A549 treated with CORT108297 at 1 μM for 4 hours (cell line): ENCODE data around the gene ING1. TPM values are rescaled to one million over a fixed set of nuclear protein-coding genes. Genes with fewer than 3 reads are reported as not detected.

Experiments used
- total RNA-seq: library from RNA; stranded (reverse); fragments of 200-300 nt; extraction: Qiagen RNA extraction; gene quantifications from 5 replicates; pipeline ENCODE4 v1.2.3, GENCODE V29; 2022

Gene ING1, protein sequence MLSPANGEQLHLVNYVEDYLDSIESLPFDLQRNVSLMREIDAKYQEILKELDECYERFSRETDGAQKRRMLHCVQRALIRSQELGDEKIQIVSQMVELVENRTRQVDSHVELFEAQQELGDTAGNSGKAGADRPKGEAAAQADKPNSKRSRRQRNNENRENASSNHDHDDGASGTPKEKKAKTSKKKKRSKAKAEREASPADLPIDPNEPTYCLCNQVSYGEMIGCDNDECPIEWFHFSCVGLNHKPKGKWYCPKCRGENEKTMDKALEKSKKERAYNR
- total RNA-seq = 9.7 to 12.5 TPM (median 11.8 TPM) in 5 replicates

GRCh38 chr13:110713642-110713952, at the start of gene ING1:
TSS of gene ING1 (plus strand) at chr13:110713700. CDS start at chr13:110714150, 450 bp downstream.

DNA sequence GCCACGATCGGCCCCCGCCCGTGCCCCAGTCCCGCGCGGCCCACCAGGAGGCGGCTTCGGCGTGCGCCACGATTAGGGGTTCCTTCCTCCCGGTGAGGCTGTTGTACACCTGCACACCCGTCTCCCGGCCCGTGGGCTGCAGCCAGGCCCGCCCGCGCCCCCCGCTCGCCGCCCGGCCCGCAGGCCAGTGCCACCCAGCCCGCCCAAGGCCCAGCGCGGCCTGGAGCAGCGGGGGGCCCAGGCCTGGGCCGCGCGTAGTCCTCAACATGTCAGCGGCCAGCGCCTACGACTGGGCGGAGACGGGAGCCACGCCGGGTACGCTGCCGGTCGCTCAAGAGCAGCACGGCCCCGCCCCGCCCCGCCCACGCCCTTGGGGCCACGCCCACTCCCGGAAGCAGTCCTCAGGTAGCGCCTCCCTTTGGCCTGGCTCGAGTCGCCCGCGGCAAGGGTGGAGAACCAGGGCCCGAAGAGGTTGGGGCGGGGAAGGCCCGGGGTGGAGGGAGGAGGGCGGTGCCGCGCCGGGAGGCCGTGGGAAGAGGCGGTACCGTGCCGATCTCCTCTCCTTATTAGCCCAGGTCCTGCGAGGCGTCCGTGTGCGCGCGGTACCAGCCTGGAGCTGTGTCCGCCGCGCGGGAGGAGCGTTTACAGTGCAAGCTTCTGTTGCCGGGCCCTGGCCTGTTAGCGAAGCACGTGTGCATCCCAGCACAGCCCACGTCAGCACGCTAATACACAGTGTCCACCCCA, 7.5 kb upstream of the ING1 start, which contains the start of gene CARS2:
Gene CARS2 (minus strand): TSS at position 291 of the 744 bp plus-strand sequence. CDS start 23 bp downstream, at position 268.

Other genes starting within 250 kb of the ING1 start
- gene RAB20, start 152.0 kb upstream of the ING1 start, total RNA-seq = 1.2 to 1.7 TPM (median 1.4 TPM) in 5 replicates
- gene NAXD, start 98.2 kb upstream of the ING1 start, total RNA-seq = 14.5 to 18.9 TPM (median 18.2 TPM) in 5 replicates
- 47.8 to 62.6 TPM (median 57.4 TPM) in 5 replicates for gene CARS2, start 7.6 kb upstream of the ING1 start, total RNA-seq
- gene ANKRD10, start 201.4 kb downstream of the ING1 start, total RNA-seq = 45.7 to 52.1 TPM (median 47.4 TPM) in 5 replicates